Measurements from ENCODE around the gene IRF1. TPM values are rescaled to one million over a fixed set of nuclear protein-coding genes. Genes with fewer than 3 reads are reported as not detected.

The IRF1 gene
- total and polyA plus RNA-seq, 2 of the 8 experiments (the other 6 are each of a cell fraction or from before 2014, with no cell fraction given), result 4.0 to 8.5 TPM

GRCh38 chr5:132449060-132449459 lies 41.5 kb downstream of the IRF1 start (continued):
- TF ChIP-seq CHD7 (IDR thresholded peaks at IDR 0.05; ENCODE audit: insufficient replicate concordance, low read length) (no peak), EP300 (IDR thresholded peaks at IDR 0.05; ENCODE audit: borderline replicate concordance in 1 of 2, low read depth in 2 of 2, low read length in 2 of 2) (no peak), POLR2A (IDR thresholded peaks at IDR 0.05; ENCODE audit: control extremely low read depth in 1 of 2, low read depth in 2 of 2, low read length in 2 of 2) (no peak), BRCA1 (IDR thresholded peaks at IDR 0.05; ENCODE audit: low read depth, low read length) (no peak), RXRA (IDR thresholded peaks at IDR 0.05; ENCODE audit: insufficient read depth, low read depth, low read length) (no peak), ASH2L (IDR thresholded peaks at IDR 0.05; ENCODE audit: low read length) (no peak)

Measured in H1 (cell line).